ENCODE measurements around the gene TMEM92.

The TMEM92 gene

DNA sequence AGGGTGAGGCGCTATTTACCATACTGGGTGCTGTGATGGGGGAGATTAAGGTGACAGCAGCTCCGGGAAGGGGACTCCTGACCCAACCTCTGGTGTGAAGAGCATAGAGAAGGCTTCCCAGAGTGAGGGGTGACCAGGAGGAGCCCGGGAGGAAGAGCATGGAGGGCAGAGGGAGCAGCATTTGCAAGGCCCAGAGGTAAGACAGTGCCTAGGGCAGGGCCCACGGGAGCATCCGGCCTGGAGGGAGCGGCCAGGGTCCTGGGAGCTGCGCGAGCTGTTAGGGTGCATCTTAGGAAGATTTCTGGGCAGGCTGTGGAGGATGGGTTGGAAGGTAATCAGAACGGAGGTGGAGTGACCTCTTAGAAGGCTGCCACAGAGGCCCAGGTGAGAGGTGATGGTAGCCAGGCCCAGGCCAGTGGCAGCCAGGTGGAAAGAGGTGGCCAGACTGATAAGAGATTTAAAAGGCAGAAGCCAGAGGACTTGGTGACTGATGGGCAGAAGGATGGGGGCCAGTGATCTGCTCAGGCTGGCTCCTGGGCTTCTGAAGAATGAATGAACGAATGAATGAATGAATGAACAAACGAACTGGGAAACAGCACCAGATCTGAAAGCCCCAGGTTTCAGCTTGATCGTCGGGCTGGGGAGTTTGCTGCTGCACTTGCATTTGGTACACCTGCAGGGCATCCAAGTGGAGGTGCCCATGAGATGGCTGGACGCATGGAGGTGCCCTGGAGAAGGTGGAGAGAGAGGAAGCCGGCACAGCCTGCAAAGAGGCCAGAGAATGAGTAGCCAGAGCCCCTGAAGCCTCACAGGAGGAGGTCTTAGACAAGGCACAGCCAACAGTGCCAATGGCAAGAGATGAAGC, 13.0 kb upstream of the TMEM92 start:
- TF ChIP-seq, protein P1, sequence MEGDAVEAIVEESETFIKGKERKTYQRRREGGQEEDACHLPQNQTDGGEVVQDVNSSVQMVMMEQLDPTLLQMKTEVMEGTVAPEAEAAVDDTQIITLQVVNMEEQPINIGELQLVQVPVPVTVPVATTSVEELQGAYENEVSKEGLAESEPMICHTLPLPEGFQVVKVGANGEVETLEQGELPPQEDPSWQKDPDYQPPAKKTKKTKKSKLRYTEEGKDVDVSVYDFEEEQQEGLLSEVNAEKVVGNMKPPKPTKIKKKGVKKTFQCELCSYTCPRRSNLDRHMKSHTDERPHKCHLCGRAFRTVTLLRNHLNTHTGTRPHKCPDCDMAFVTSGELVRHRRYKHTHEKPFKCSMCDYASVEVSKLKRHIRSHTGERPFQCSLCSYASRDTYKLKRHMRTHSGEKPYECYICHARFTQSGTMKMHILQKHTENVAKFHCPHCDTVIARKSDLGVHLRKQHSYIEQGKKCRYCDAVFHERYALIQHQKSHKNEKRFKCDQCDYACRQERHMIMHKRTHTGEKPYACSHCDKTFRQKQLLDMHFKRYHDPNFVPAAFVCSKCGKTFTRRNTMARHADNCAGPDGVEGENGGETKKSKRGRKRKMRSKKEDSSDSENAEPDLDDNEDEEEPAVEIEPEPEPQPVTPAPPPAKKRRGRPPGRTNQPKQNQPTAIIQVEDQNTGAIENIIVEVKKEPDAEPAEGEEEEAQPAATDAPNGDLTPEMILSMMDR (IDR thresholded peaks at IDR 0.05; ENCODE audit: low read depth, low read length) = no peak
- DNase-seq (ENCODE audit: low read depth, low spot score) = no peak
- in situ Hi-C loops (cut with HindIII; ENCODE audit: low sequenced_read_pairs) = no loop called here
- H3K4me3 ChIP-seq (ENCODE audit: low read depth, low read length) = no peak overlapping the region

- TF ChIP-seq, protein P1 (IDR thresholded peaks at IDR 0.05; ENCODE audit: low read depth, low read length) = no peak
- H3K4me3 ChIP-seq (ENCODE audit: low read depth, low read length) = no peak overlapping the region
- DNase-seq (ENCODE audit: low read depth, low spot score) = no peak
- in situ Hi-C loops (cut with HindIII; ENCODE audit: low sequenced_read_pairs) = no loop called here
Observed at GRCh38 chr17:50262001-50262794, 12.1 kb upstream of the TMEM92 start.

- TF ChIP-seq, protein P1 (IDR thresholded peaks at IDR 0.05; ENCODE audit: low read depth, low read length) = no peak
- in situ Hi-C loops (cut with HindIII; ENCODE audit: low sequenced_read_pairs) = no loop called here
Observed at GRCh38 chr17:50263331-50264262, 10.7 kb upstream of the TMEM92 start.

GRCh38 chr17:50264263-50265113, 9.8 kb upstream of the TMEM92 start:
- TF ChIP-seq, protein P1 (IDR thresholded peaks at IDR 0.05; ENCODE audit: low read depth, low read length) = no peak
- H3K4me3 ChIP-seq (ENCODE audit: low read depth, low read length) = peak overlapping the region; percentile 8
- DNase-seq (ENCODE audit: low read depth, low spot score) = peak; percentile 65
- in situ Hi-C loops (cut with HindIII; ENCODE audit: low sequenced_read_pairs) = no loop called here

More at GRCh38 chr17:50263331-50264262, 10.7 kb upstream of the TMEM92 start:
- no peak overlapping the region for H3K4me3 ChIP-seq (ENCODE audit: low read depth, low read length)
- no peak for DNase-seq (ENCODE audit: low read depth, low spot score)

GRCh38 chr17:50265212-50265611, 9.1 kb upstream of the TMEM92 start:
- DNase-seq (ENCODE audit: low read depth, low spot score) = no peak
- no peak overlapping the region for H3K4me3 ChIP-seq (ENCODE audit: low read depth, low read length)
- in situ Hi-C loops (cut with HindIII; ENCODE audit: low sequenced_read_pairs) = no loop called here
- TF ChIP-seq, protein P1 (IDR thresholded peaks at IDR 0.05; ENCODE audit: low read depth, low read length) = no peak

All from astrocyte of the spinal cord (primary cell).